Endothelial cell of umbilical vein (primary cell): Measurements from ENCODE around the gene SCAF8. TPM values are rescaled to one million over a fixed set of nuclear protein-coding genes. Genes with fewer than 3 reads are reported as not detected.
A peak's percentile ranks its signal among the peaks of the same experiment; 100 is the strongest.

ENCODE experiments used
- BruUV-seq: library from RNA; stranded (reverse); fragments of 400-500 nt; replicated peaks from 2 replicates; lab custom pipeline; 2021; lab: Mats Ljungman, UMichigan
- CTCF ChIA-PET: fragments of 300-600, 350-600 bp; sonication (Branson Sonifier 250); formaldehyde crosslinking; loops from one replicate; lab custom pipeline; 2021; ENCODE audit warnings: antibody characterized with exemption, inconsistent platforms; lab: Charles Lee
- POLR2A ChIA-PET: fragments of 300-600, 350-600 bp; sonication (Branson Sonifier 250); formaldehyde crosslinking; loops from one replicate; lab custom pipeline; 2021; ENCODE audit warnings: antibody characterized with exemption, inconsistent platforms; lab: Charles Lee
- DNase-seq: peaks from one replicate; pipeline ENCODE4 v3.0.0-alpha.2; 2011; ENCODE audit warnings: low read depth, low spot score
- FAIRE-seq: peaks from 2 replicates; lab custom pipeline; 2011; peaks lifted over from hg19 to GRCh38; lab: Jason Lieb, UNC
- H2AFZ ChIP-seq: 2 replicates; pipeline ENCODE4 v1.6.0; 2012; ENCODE audit warnings: low read depth, low read length, control low read depth, inconsistent platforms
- H3K27ac ChIP-seq: 2 replicates; pipeline ENCODE4 v1.5.1; 2011; ENCODE audit warnings: low read depth, mild to moderate bottlenecking, control low read depth, low read length, moderate library complexity; ENCODE audit not compliant: insufficient read depth
- H3K27me3 ChIP-seq, 2 experiments: 2 replicates each; pipeline versions ENCODE4 v1.6.0 to v1.6.1; 2011; ENCODE audit warnings: low read length in 2 of 2, mixed read lengths in 1 of 2; ENCODE audit not compliant: control insufficient read depth in 2 of 2, insufficient read depth in 2 of 2
- H3K36me3 ChIP-seq, 2 experiments: 2 replicates in 1 of 2; 3 replicates in 1 of 2; pipeline ENCODE4 v1.5.1; 2011; ENCODE audit warnings: low read length in 2 of 2, mild to moderate bottlenecking in 1 of 2, moderate library complexity in 1 of 2; ENCODE audit not compliant: control insufficient read depth in 2 of 2, insufficient read depth in 2 of 2; ENCODE audit errors: extremely low read depth in 1 of 2
- H3K4me1 ChIP-seq: 3 replicates; pipeline ENCODE4 v1.5.1; 2011; ENCODE audit warnings: mild to moderate bottlenecking, low read length; ENCODE audit not compliant: control insufficient read depth, insufficient read depth; ENCODE audit errors: extremely low read depth
- H3K4me2 ChIP-seq: 2 replicates; pipeline ENCODE4 v1.6.1; 2011; ENCODE audit warnings: low read length, control low read depth, mixed read lengths; ENCODE audit not compliant: insufficient read depth
- H3K4me3 ChIP-seq, 3 experiments: fragments of 200-600 bp in 1 of 3; sonication (generic), shearing (Covaris generic) in 1 of 3; replicated peaks in 1 of 3; 2 replicates each; pipeline ENCODE4 v1.5.1; 2011 to 2016; ENCODE audit warnings: control low read depth in 3 of 3, low read length in 3 of 3, mild to moderate bottlenecking in 2 of 3, inconsistent platforms in 1 of 3, low read depth in 1 of 3, moderate library complexity in 1 of 3; ENCODE audit not compliant: insufficient read depth in 1 of 3
- H3K79me2 ChIP-seq: 2 replicates; pipeline ENCODE4 v1.6.0; 2012; ENCODE audit warnings: low read length, inconsistent platforms; ENCODE audit not compliant: control insufficient read depth, insufficient read depth
- H3K9ac ChIP-seq: replicated peaks from 2 replicates; pipeline ENCODE3; 2011; ENCODE audit warnings: low read length, control low read depth; ENCODE audit not compliant: insufficient read depth; ENCODE audit errors: extremely low read depth
- H3K9me1 ChIP-seq: replicated peaks from 3 replicates; pipeline ENCODE4 v1.6.0; 2011; ENCODE audit warnings: mild to moderate bottlenecking, low read length; ENCODE audit not compliant: control insufficient read depth, insufficient read depth; ENCODE audit errors: extremely low read depth
- H3K9me3 ChIP-seq: replicated peaks from 2 replicates; pipeline ENCODE4 v1.5.1; 2012; ENCODE audit warnings: low read length, inconsistent platforms; ENCODE audit not compliant: control insufficient read depth, insufficient read depth
- H4K20me1 ChIP-seq: replicated peaks from 2 replicates; pipeline ENCODE3; 2011; ENCODE audit warnings: mild to moderate bottlenecking, low read length; ENCODE audit not compliant: control insufficient read depth, insufficient read depth; ENCODE audit errors: extremely low read depth
- CTCF ChIP-seq, 2 donors: IDR thresholded peaks; 1 replicate in 1 of 2; 2 replicates in 1 of 2; pipeline ENCODE4 v1.5.1; 2011; ENCODE audit warnings: low read length in 2 of 2, mild to moderate bottlenecking in 2 of 2, moderate library complexity in 2 of 2, control low read depth in 1 of 2, inconsistent platforms in 1 of 2, low read depth in 1 of 2; ENCODE audit not compliant: insufficient read depth in 1 of 2; ENCODE audit errors: extremely low read depth in 1 of 2
- EZH2 ChIP-seq: IDR thresholded peaks from 2 replicates; pipeline ENCODE4 v1.6.1; 2012; ENCODE audit warnings: borderline replicate concordance, low read depth, mild to moderate bottlenecking, moderate library complexity, low read length, inconsistent platforms; ENCODE audit not compliant: severe bottlenecking
- FOS ChIP-seq: IDR thresholded peaks from 2 replicates; pipeline ENCODE4 v1.6.1; 2011; ENCODE audit warnings: mild to moderate bottlenecking, low read length, moderate library complexity, borderline replicate concordance; ENCODE audit not compliant: insufficient read depth
- GATA2 ChIP-seq: IDR thresholded peaks from 2 replicates; pipeline ENCODE4 v1.7.0; 2011; ENCODE audit warnings: low read depth, mild to moderate bottlenecking, moderate library complexity, mixed read lengths, low read length; ENCODE audit not compliant: insufficient read length, insufficient read depth
- JUN ChIP-seq: IDR thresholded peaks from 2 replicates; pipeline ENCODE4 v1.6.1; 2011; ENCODE audit warnings: borderline replicate concordance, low read depth; ENCODE audit not compliant: insufficient read length, insufficient read depth
- MAX ChIP-seq: IDR thresholded peaks from 2 replicates; pipeline ENCODE4 v1.6.1; 2011; ENCODE audit not compliant: insufficient read depth, insufficient read length
- MYC ChIP-seq: IDR thresholded peaks from one replicate; pipeline ENCODE4 v1.6.1; 2011; ENCODE audit warnings: mild to moderate bottlenecking, low read depth, low read length
- POLR2A ChIP-seq: IDR thresholded peaks from 2 replicates; pipeline ENCODE4 v1.6.1; 2012; ENCODE audit warnings: low read depth, mild to moderate bottlenecking, control low read depth, low read length
- POLR2AphosphoS5 ChIP-seq: IDR thresholded peaks from 2 replicates; pipeline ENCODE4 v1.6.1; 2012; ENCODE audit warnings: low read depth, mild to moderate bottlenecking, control low read depth, low read length, moderate library complexity; ENCODE audit not compliant: insufficient read depth
- dilution Hi-C: fragments of 300-500 bp; cut with MboI; formaldehyde crosslinking; loops from one replicate; pipeline ENCODE4 v1.15.0; 2019; ENCODE audit warnings: low sequenced_read_pairs; ENCODE audit not compliant: extremely low pct_ligation_motif_present
- intact Hi-C: fragments of 100-400 bp; cut with micrococcal nuclease; formaldehyde crosslinking; loops from one replicate; pipeline ENCODE4 v1.10.0; 2022
- polyA plus RNA-seq, 4 experiments: library from polyadenylated mRNA; depleted of rRNA in 3 of 4; stranded (reverse) in 3 of 4; unstranded in 1 of 4; fragments of >200 nt; gene quantifications; 2 replicates each; pipeline versions ENCODE4 v1.2.1 to v1.2.3, GENCODE V29; 2011 to 2012; ENCODE audit warnings: missing spikeins in 1 of 4
- total RNA-seq: library from RNA; stranded (reverse); gene quantifications from 2 replicates; pipeline ENCODE4 v1.2.3, GENCODE V29; 2021

The SCAF8 gene
- total and polyA plus RNA-seq, 2 donors (not counting 3 experiments of a cell fraction or from before 2014, with no cell fraction given) = 11.7 to 37.8 TPM

DNA sequence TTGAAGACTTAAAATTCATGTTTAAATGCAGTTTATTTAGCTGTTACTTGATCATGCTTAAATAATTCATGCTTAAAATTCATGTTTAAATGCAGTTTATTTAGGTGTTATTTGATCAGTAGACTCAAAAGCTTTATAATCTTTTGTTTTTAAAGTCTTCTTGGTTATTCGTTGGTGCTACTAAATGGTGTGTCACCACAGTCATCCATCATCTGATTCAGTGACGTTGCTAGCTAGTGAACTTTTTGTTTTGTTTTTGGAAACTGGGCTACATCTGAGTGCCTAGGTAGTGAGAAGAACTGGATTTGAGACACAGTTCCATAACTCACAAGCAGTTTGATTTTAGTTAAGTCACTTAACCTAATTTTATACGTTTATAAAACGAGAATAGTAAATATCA, 20.9 kb downstream of the SCAF8 start:
- no peaks in the 10 kb centered on the region for H3K36me3 ChIP-seq
- H3K9me3 ChIP-seq = no peaks in the 10 kb centered on the region
- H3K27me3 ChIP-seq = no peaks in the 10 kb centered on the region
- no TSS peak for BruUV-seq
- H3K4me3 ChIP-seq = no peak overlapping the region
- H3K4me1 ChIP-seq = peaks cover 4% of the 10 kb centered on the region
- CTCF ChIA-PET = interaction anchor here (0.5 to 1.3 kb wide), 3 partner anchors 17 to 78 kb away, joined by 3 to 4 read pairs (median 4); no protein-coding TSS in a partner anchor
- POLR2A ChIA-PET = interaction anchor here (1.1 kb wide), 1 partner anchor 20 kb away, joined by 6 read pairs; no protein-coding TSS in a partner anchor
- peak; percentile 55 for DNase-seq
- H4K20me1 ChIP-seq = peaks cover 18% of the 10 kb centered on the region
- H3K9ac ChIP-seq = no peak overlapping the region
- peaks cover 98% of the 10 kb centered on the region for H3K79me2 ChIP-seq
- intact Hi-C loops (no loop called here), dilution Hi-C loops (no loop called here)
- H2AFZ ChIP-seq = no peak overlapping the region
- H3K9me1 ChIP-seq = no peaks in the 10 kb centered on the region
- TF ChIP-seq FOS (no peak), POLR2AphosphoS5 (no peak), EZH2 (no peak), POLR2A (no peak), JUN (no peak), CTCF (IDR thresholded peaks at IDR 0.05; ENCODE audit: extremely low read depth in 1 of 2, insufficient read depth in 1 of 2, low read depth in 1 of 2, low read length in 2 of 2) (no peak), GATA2 (no peak), MAX (no peak), MYC (no peak)
- no peak overlapping the region for H3K27ac ChIP-seq
- FAIRE-seq = no peak
- H3K4me2 ChIP-seq = no peak overlapping the region
